ENCODE measurements around the gene FSHB.

Gene FSHB

DNA sequence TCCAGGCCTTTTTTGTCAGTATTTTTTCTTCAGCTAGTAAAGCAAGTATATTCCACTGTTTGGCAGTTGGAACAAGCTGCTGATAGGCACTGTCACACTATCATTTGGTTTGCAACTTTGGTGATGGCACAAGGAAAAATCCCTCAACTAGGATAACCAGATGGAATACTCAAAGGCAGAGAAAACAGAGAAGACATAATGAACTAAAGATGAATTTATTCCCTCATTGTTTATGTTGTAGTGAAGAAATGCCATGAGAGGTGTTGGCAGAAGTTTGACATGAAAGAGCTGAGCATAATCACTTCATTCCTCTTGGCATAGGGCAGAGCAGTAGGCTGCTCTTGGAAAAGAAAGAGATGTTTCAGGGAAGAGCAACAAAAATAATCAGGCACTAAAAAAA lies 39.9 kb downstream of the FSHB start:
- DNase-seq = no peak

DNA sequence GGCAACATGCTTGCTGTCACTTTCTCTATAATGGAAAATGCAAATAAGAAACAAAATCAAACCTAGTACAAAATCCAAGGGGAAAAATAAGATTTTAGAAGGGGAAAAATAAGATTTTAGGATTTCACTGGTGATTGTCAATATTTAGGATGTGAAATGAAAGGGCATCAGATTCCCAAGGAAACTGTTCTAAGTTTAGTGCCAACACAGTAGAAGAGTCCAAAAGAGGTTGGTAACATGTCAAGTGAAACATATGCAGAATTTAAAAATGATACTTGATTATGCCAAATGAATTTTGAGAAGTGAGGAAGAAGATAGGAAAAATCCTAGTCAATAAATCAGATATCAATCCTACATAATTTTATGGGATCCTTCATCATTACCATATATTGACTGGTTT lies 46.4 kb downstream of the FSHB start:
- DNase-seq = no peak

DNA sequence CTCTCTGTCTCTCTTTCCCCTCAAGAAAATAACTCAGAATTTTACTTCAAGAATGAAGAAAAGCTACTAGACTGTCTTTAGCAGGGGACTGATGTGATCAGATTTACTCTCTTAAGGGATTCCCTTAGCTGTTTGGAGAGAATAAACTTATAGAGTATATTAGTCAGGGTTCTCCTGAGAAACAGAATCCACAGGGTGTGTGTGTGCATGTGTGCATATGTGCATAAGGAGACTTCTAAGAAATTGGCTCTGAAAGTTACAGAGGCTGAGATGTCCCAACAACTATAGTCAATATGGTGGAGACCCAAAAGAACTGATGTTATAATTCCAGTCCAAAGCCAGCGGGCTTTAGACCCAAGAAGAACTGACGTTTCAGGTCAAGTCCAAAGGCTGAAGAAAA lies 49.0 kb downstream of the FSHB start:
- no peak for DNase-seq

DNA sequence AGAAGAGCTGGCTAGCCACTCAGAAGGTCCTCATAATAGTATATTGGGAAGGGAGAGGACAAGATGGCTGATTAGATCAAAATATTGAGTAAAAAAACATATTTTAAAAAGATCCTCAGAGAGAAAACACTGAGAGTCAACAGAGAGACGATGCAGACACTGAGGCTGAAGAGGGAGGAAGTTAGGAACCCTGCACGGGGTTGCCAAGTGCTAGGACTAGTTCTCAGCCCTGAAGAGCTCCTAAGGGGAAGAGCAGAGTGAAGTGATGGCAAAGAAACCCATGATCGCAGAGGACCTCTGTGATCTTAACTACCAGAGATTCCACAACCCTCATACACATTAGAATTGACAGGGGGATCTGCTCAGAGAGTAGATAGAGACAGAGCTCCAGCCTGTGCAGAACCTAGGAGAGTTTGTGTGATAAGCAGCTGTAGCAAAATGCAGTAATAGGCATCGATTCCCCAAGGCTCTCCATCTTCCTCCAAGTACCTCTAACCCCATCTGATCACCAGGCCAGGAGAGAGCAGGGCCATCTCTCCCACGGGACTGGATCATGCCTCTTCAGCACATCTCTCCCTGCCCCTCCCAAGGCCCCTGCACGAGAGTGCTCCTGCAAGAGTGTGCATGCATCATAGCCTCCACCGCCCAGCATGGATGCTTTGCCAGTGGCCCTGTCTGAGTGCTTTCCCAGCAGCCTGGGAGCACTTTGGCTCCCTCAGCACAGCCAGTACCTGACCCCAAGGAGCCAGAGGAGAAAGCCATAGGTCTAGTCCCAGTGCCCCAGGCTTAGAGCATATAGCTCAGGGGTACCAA lies 50.9 kb downstream of the FSHB start:
- DNase-seq = no peak

DNA sequence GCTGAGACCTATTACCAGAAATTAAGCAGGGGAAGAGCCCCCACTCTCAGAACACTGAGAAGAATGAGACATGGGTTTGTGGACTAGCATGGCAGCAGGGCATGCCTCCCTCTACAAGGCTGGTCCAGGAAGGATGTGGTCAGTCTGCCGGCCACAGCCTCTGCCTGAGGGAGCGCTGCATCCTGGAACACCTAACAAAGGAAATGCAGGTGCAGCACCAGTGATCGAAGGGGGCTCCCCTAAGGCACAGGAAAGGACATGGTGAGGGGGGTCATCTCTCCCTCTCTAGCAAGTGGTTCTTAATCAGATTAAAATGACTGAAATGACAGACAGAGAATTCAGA lies 51.4 kb downstream of the FSHB start:
- DNase-seq = no peak
